Muscle layer of colon (tissue), 2 donors: ENCODE data around the gene DSG4.

Experiments used
- H3K27ac ChIP-seq: one replicate; pipeline ENCODE4 v1.7.0; 2013; ENCODE audit warnings: low read depth, mild to moderate bottlenecking, low read length, moderate library complexity
- H3K27me3 ChIP-seq, 2 donors: one replicate each; pipeline ENCODE4 v1.7.0; 2013; ENCODE audit warnings: low read length in 2 of 2, mild to moderate bottlenecking in 2 of 2; ENCODE audit not compliant: insufficient read depth in 2 of 2, control insufficient read depth in 1 of 2
- H3K36me3 ChIP-seq: one replicate; pipeline ENCODE4 v1.7.0; 2013; ENCODE audit warnings: mild to moderate bottlenecking, low read length; ENCODE audit not compliant: insufficient read depth
- H3K4me1 ChIP-seq: one replicate; pipeline ENCODE4 v1.7.0; 2013; ENCODE audit warnings: mild to moderate bottlenecking, low read length; ENCODE audit not compliant: insufficient read depth
- H3K4me3 ChIP-seq, 2 donors: one replicate each; pipeline ENCODE4 v1.7.0; 2013; ENCODE audit warnings: low read length in 2 of 2, low read depth in 1 of 2, mild to moderate bottlenecking in 1 of 2, moderate library complexity in 1 of 2
- H3K9ac ChIP-seq: one replicate; pipeline ENCODE4 v1.7.0; 2013; ENCODE audit warnings: low read length
- H3K9me3 ChIP-seq: one replicate; pipeline ENCODE4 v1.7.0; 2013; ENCODE audit warnings: mild to moderate bottlenecking, low read length
- donor health status: abdominal sarcoma.
- donor health status: Adenocarcinoma of cecum.

Gene DSG4

GRCh38 chr18:31454066-31454708 is 77.6 kb downstream of the DSG4 start:
- H3K27me3 ChIP-seq, result no peaks in the 10 kb centered on the region
- H3K36me3 ChIP-seq, result no peaks in the 10 kb centered on the region
- no peak overlapping the region for H3K4me3 ChIP-seq
- H3K27ac ChIP-seq, result no peak overlapping the region
- no peak overlapping the region for H3K9ac ChIP-seq
- no peaks in the 10 kb centered on the region for H3K4me1 ChIP-seq
- H3K9me3 ChIP-seq, result no peaks in the 10 kb centered on the region
